GM18520 (cell line): Measurements from ENCODE around the gene DOCK9.

ENCODE experiments used
- ATAC-seq: cut with Tn5 transposase; IDR thresholded peaks from one replicate; pipeline ENCODE4 v1.9.1; 2021; ENCODE audit not compliant: unreplicated experiment

Gene DOCK9

GRCh38 chr13:98947925-98948324 is 29.9 kb downstream of the DOCK9 start:
- no peak for ATAC-seq

GRCh38 chr13:98945863-98946605 is 31.8 kb downstream of the DOCK9 start:
- no peak for ATAC-seq

DNA sequence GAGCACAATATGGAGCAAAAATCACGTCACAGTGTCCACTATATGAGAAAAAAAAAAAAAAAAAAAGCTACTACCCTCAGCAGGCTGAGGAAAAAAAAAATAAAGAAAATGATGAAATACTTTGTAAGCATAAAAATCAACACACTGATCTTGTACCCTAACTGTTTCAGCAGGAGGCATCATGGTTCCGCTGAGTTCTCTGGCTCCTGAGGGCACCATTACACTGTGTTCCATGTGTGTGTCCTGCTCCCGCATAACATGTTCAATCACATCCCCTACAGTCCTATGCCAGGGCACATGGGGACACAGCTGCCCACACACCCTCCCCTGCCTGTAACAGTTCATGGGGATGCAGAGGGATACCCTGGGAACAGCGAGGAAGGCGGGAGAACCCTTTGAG is 33.5 kb downstream of the DOCK9 start:
- ATAC-seq, result no peak

GRCh38 chr13:98942997-98943396 is 34.9 kb downstream of the DOCK9 start:
- no peak for ATAC-seq

DNA sequence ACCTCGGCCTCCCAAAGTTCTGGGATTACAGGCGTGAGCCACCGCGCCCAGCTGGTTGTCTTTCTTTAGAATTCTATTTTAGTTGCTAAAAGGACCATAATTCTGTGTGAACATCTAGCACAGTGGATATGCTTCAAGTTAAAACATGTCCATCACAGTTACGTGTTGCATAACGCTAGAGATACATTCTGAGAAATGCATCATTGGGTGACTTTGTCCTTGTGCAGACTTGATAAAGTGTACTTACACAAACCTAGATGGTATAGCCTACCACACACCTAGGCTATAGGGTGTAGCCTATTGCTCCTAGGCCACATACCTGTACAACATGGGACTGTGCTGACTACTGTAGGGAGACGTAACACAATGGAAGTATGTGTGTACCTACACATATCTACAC is 35.4 kb downstream of the DOCK9 start:
- ATAC-seq, result no peak

- ATAC-seq, result no peak
Measured at GRCh38 chr13:98941536-98941935, 36.3 kb downstream of the DOCK9 start.

DNA sequence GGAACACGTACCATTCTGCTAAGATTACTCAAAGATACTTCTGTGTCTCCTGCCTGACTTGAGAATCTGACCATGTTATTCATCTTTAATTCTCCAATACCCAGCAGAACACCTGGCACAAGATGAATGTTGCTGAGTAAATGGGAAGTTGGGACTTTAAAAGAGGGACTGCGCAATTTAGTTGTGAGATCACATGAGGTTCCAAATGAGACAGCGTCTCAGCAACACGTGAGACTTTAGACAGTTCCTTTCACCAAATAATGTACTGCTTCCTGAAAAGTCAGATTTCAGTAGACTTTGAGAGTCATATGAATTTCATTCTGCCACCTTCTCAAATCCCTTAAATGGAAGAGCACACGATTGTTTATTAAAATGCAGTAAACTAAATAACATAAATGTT is 36.7 kb downstream of the DOCK9 start:
- ATAC-seq, result no peak

- no peak for ATAC-seq
Measured at GRCh38 chr13:98940325-98941001, 37.4 kb downstream of the DOCK9 start.

- ATAC-seq, result no peak
Measured at GRCh38 chr13:98939660-98940191, 38.1 kb downstream of the DOCK9 start.

- no peak for ATAC-seq
Measured at GRCh38 chr13:98938801-98939200, 39.1 kb downstream of the DOCK9 start.

- no peak for ATAC-seq
Measured at GRCh38 chr13:98937911-98938381, 39.9 kb downstream of the DOCK9 start.

- ATAC-seq, result no peak
Measured at GRCh38 chr13:98934243-98934642, 43.6 kb downstream of the DOCK9 start.

- ATAC-seq, result no peak
Measured at GRCh38 chr13:98930151-98930591, 47.7 kb downstream of the DOCK9 start.

GRCh38 chr13:98927951-98928927 is 49.6 kb downstream of the DOCK9 start:
- no peak for ATAC-seq

- no peak for ATAC-seq
Measured at GRCh38 chr13:98925949-98926348, 51.9 kb downstream of the DOCK9 start.

- ATAC-seq, result no peak
Measured at GRCh38 chr13:98923641-98924397, 54.0 kb downstream of the DOCK9 start.

GRCh38 chr13:98922306-98922705 is 55.6 kb downstream of the DOCK9 start:
- ATAC-seq, result no peak

DNA sequence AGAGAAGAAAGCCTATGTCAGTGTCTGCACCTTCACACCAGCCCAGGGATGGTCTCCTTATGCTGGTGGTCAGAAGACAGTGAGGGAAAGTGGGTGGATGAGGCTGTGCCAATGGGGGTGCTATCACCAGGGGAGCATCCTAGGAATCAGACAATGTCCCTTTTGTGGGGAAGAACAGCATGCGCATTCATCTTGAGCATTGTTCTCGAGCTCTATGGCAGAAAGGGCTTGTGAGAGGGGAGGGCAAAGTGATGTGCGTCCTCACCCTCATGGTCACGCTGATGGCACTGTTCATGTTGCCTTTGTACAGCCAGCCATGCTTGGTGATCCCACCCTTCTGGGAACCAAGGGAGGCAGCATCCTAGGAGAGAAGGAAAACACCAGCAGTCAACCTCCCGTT is 56.1 kb downstream of the DOCK9 start:
- no peak for ATAC-seq

DNA sequence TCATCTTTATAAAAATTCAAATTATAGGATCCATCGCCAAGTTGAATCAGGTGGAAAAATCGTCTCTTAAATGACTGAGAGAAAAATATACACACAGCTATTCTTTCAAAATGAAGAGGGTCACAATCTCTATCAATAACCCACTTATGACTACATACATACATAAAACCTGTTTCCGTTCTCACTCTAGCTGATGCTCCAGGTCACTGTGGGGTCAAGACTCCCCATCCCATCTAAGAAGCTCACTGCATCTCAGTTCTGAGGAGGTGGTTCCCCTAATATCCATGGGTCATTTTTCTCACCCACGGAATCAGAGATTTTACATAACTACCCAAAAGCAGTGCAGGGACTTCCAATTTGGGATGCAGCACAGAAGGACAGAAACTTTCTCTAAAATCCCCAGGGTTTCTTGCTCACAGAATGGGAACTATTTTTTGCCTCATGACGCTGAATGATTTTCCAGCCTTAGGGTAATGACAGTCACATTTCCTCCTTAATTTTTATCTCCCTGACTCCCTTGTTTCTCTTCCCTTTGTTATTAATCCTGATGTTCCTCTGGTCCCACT is 56.8 kb downstream of the DOCK9 start:
- no peak for ATAC-seq

DNA sequence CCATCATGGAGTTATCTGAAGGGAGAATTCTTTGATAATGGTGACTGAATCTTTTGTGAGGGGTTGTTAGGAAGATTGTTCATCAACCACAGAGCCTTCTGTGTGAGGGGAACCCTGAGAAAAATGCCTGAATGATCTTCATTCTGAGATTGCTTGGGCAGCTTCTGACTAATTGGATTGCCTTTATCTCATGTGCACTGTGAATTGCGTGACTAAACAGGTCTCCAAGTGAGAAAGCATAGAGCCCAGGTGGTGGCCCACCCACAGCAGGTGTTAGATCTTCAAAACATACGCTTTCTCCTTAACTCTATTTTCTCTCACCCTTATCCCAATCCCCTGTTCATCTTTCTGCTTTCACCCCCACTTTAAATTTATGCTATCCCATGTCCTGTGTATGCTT is 58.3 kb downstream of the DOCK9 start:
- ATAC-seq, result no peak
